NOMO-1 (cell line): ENCODE data around the gene HOXA9.
A peak's percentile ranks its signal among the peaks of the same experiment; 100 is the strongest.

Experiments used
- DNase-seq, 2 experiments: peaks; one replicate each; lab custom pipeline; 2025; ENCODE audit not compliant: unreplicated experiment in 2 of 2; lab: John Stamatoyannopoulos, UW

HOXA9 gene

GRCh38 chr7:27155816-27156507, 9.4 kb downstream of the HOXA9 start:
- peak in 1 of 2 experiments; percentile 35 for DNase-seq

- no peak for DNase-seq
These were observed 10.2 kb downstream of the HOXA9 start for GRCh38 chr7:27154901-27155815.

- DNase-seq = no peak
These were observed 11.0 kb downstream of the HOXA9 start for GRCh38 chr7:27154369-27154768.

- no peak for DNase-seq
These were observed 11.8 kb downstream of the HOXA9 start for GRCh38 chr7:27153526-27153925.

- DNase-seq = no peak
These were observed 12.4 kb downstream of the HOXA9 start for GRCh38 chr7:27152816-27153442.

GRCh38 chr7:27151931-27152815, 13.2 kb downstream of the HOXA9 start, which contains the start of gene HOXA3:
HOXA3 (minus strand) TSS chr7:27152583; CDS start chr7:27110640, 41,943 bp downstream.
- peak; percentile 83 to 84 for DNase-seq

- no peak for DNase-seq
These were observed 13.9 kb downstream of the HOXA9 start for GRCh38 chr7:27151341-27151930.

GRCh38 chr7:27150568-27151340, 14.6 kb downstream of the HOXA9 start:
- peak; percentile 70 to 77 for DNase-seq

GRCh38 chr7:27149842-27150567, 15.3 kb downstream of the HOXA9 start:
- no peak for DNase-seq

- DNase-seq = no peak
These were observed 16.3 kb downstream of the HOXA9 start for GRCh38 chr7:27148756-27149641.

- DNase-seq = no peak
These were observed 17.1 kb downstream of the HOXA9 start for GRCh38 chr7:27148031-27148755.

- DNase-seq = no peak
These were observed 17.9 kb downstream of the HOXA9 start, which contains the start of gene HOXA6 for GRCh38 chr7:27147199-27148030. HOXA6 (minus strand) TSS chr7:27147774; CDS start chr7:27147749, 25 bp downstream.

- no peak for DNase-seq
These were observed 18.7 kb downstream of the HOXA9 start for GRCh38 chr7:27146491-27147198.

- no peak for DNase-seq
These were observed 19.4 kb downstream of the HOXA9 start for GRCh38 chr7:27145914-27146412.
